GM21360 (cell line): Measurements from ENCODE around the gene MNDA.

Source experiments
- ATAC-seq: cut with Tn5 transposase; IDR thresholded peaks from one replicate; pipeline ENCODE4 v1.9.1; 2021; ENCODE audit warnings: mild to moderate bottlenecking, moderate library complexity; ENCODE audit not compliant: unreplicated experiment

Gene MNDA

DNA sequence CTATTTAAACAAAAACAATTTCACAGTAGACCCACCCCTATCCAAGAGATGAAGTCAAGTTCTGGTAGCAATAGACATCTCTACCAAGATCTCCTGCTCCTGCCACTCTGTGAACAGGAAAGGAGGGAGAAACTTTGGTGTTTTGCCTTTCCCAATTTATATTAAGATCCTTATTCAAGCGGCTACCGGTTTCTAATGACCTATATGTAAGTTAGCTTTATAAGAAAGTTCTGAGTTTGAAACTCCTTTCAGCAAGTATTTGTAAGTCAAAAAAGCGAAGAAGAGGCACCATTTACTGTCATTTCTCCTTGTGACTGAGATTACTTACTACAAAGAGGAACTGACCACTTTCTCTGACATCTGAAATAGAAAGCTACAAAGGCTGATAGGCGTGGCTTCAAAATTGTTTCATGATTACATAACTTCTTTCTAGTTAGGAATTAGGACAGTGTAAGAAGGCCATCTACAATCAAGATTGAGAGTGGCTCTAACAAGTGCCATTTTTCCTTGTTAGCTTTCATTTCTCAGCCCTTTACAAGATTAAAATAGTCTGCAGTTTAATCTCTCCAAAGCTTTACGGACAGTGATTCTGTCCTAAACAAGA is at the start of gene MNDA:
Gene MNDA, plus strand, starts transcription at position 448 of the 604 bp plus-strand sequence. CDS start 10,803 bp downstream, outside the sequence.
- ATAC-seq, result peak; percentile 83

DNA sequence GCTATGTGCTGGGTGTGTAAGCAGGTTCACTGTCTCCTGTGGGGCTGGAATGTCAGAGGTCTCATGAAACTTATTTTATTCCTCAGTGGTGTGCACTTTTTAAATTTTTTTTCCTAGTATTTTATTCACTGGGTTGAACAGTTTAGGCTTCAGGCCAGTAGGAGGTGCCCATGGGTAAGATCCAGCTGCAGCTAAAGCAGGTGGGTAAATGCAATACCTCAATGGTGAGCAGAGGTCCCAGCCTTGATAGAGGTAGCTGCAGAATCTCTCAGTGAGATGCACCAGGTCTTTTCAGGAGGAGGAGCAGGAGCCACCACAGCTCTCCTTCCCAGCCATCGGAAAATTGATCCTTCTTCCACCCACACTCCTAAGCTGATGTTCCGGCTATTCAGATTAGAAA is 37.5 kb upstream of the MNDA start:
- ATAC-seq, result no peak

DNA sequence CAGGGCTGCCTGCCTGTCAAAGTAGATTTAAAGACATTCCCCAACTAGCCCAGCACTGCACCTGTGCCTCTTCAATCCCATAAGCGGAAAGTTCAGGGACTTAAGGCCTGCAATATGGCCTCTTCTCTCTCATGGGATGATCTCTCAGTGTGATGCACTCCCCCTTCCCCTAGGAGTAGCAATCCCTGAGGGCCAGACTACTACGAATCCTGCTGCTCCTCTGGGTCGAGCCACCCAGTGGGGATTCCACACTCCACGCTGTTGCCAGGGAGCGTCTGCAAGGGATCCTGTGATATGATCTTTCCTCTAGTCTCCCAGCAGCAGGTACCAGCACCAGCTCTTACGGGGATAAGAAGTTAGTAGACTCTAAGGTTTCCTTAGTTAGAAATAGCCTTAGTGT is 36.9 kb upstream of the MNDA start:
- no peak for ATAC-seq

GRCh38 chr1:158798531-158798930 is 32.6 kb upstream of the MNDA start:
- ATAC-seq, result no peak

GRCh38 chr1:158799689-158800088 is 31.5 kb upstream of the MNDA start:
- no peak for ATAC-seq

DNA sequence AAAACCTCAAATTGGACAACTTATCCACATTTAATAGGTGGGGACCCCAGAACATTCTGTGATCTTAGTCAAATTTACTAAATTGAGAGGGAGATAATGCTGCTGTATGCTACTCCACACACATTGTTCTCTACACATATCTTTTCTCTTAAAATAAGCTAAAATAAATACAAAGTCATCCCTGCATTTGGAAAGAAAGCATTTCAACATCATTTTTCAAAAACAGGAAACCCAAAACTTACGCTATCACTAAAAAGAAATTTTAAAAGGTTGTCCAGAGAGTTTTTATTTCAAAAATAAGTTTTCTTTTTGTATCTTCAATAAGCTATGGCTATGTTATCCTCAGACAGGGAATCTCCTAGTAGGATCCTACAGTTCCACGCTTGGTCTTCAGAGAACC is 30.6 kb upstream of the MNDA start:
- ATAC-seq, result no peak

- ATAC-seq, result no peak
These were observed 29.8 kb upstream of the MNDA start for GRCh38 chr1:158801396-158801795.

DNA sequence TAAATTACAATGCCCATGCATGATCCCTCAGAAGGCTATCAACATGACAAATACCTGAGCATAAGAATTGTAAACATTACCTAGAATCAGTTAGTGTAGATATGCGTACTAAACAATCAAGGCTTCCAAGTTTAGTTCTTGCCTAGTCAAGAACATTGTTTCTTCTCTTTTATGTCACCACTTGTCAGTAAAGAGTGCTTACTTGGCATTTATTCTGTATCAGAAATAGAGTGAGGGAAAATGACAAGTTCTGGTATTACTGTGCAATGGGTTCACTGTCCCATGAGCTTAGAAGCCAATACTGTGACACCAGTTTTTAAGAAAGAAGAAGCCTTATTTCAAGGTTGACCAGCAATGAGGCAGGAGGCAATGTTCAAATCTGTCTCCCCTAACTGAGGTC is 27.5 kb upstream of the MNDA start:
- no peak for ATAC-seq

- ATAC-seq, result no peak
These were observed 24.1 kb upstream of the MNDA start for GRCh38 chr1:158806916-158807536.

DNA sequence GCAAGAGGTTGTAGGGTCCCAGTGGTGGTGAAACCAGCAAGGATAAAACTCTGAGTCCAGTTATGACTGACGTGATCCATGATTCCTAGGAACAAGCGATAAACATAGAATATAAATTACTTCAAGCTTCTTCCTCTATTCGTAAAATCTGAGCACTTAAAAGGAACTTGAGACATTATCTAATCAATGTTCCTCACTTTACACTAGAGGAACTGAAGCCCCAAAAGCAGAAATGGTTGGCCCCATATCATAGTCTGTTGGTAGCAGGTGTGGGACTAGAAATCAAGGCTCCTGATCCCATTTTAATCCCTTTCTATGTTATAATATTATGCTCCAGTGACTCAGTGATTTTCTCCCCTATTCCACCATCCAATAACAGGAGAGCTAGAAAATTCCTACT is 21.9 kb upstream of the MNDA start:
- no peak for ATAC-seq

GRCh38 chr1:158809862-158810261 is 21.3 kb upstream of the MNDA start:
- ATAC-seq, result no peak

- ATAC-seq, result no peak
These were observed 20.8 kb upstream of the MNDA start for GRCh38 chr1:158810311-158810710.

GRCh38 chr1:158812336-158812735 is 18.8 kb upstream of the MNDA start:
- ATAC-seq, result no peak

DNA sequence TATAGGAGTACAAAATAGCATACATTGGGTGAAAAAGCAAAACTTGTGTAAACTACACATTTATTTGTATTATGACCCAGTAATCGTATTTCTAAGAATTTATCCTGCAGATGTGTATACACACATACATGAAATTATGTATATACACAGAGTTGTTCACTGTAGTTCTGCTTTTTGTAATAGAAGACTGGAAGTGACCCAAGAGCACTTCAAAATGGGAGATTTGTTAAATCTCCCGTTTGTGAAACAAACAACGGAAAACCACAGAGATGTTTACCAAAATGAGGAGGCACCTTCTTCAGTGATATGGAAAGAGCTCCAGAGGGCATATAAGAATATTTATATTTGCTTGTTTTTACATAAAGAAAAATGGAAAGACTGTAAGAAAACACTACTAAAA is 18.0 kb upstream of the MNDA start:
- no peak for ATAC-seq

- no peak for ATAC-seq
These were observed 16.2 kb upstream of the MNDA start for GRCh38 chr1:158814970-158815369.

DNA sequence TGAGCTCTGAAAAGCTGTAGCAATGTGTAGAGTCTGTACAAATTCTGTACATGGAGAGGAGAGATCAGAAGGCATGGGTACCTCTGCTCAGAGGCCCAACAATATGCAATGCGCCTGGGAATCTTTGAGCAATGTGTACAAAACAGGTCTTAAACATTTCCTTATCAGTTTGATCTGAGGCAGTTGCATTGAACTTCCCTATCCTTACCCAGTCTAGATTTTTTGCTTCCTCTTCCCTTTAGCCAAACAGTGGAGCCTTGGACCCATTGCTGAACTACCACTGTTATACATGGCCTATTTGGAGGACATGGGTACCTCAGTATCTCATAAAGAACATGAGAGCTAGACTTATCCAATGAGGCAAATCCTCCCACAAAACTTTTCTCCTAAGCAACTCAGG is 12.6 kb upstream of the MNDA start:
- no peak for ATAC-seq

GRCh38 chr1:158818975-158819431 is 12.1 kb upstream of the MNDA start:
- peak; percentile 6 for ATAC-seq

GRCh38 chr1:158819461-158820443 is 11.4 kb upstream of the MNDA start:
- peak; percentile 91 for ATAC-seq

DNA sequence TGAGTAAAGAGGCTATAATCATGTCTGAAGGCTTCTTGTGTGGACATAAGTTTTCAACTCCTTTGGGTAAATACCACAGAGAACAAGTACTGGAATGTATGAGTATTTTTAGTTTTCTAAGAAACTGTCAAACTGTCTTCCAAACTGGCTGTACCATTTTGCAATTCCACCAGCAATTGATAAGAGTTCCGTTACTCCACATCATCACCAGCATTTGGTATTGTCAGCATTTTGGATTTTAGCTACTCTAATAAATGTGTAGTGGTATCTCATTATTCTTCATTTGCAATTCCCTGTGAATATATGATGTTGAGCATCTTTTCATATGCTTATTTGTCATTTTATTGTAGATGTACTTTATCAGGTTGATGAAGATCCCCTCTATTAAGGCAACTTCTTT is 9.4 kb upstream of the MNDA start:
- no peak for ATAC-seq

- peak; percentile 57 for ATAC-seq
These were observed 975 bp upstream of the MNDA start for GRCh38 chr1:158830074-158830677.

- no peak for ATAC-seq
These were observed 2.1 kb downstream of the MNDA start for GRCh38 chr1:158833264-158833663.
